Activated CD4-positive, alpha-beta T cell treated with anti-CD3 and anti-CD28 coated beads, Interleukin-2, amount 50 U/mL, for 16 hours (primary cell): ENCODE results near the gene GSC2.
"Not testable (repeated sequence)": the region's sequence is repeated elsewhere in the genome, so short reads cannot be mapped to it uniquely, and the experiment has no call there.

Source experiments
- DNase-seq: peaks from one replicate; pipeline ENCODE4 v3.0.0-alpha.2; 2020

GSC2 gene

GRCh38 chr22:19178065-19178656, 28.1 kb upstream of the GSC2 start:
- peak; percentile 32 for DNase-seq

GRCh38 chr22:19177164-19178064, 27.3 kb upstream of the GSC2 start:
- no peak for DNase-seq

GRCh38 chr22:19176732-19177131, 26.6 kb upstream of the GSC2 start:
- DNase-seq = no peak

GRCh38 chr22:19176175-19176643, 26.1 kb upstream of the GSC2 start:
- no peak for DNase-seq

- DNase-seq = no peak
Measured at GRCh38 chr22:19175602-19176174, 25.6 kb upstream of the GSC2 start.

GRCh38 chr22:19175026-19175601, 25.0 kb upstream of the GSC2 start:
- DNase-seq = no peak

- DNase-seq = no peak
Measured at GRCh38 chr22:19174106-19175025, 24.3 kb upstream of the GSC2 start.

- DNase-seq = no peak
Measured at GRCh38 chr22:19173047-19174035, 23.2 kb upstream of the GSC2 start.

GRCh38 chr22:19172213-19173046, 22.3 kb upstream of the GSC2 start:
- DNase-seq = no peak

GRCh38 chr22:19169947-19170318, 19.8 kb upstream of the GSC2 start:
- DNase-seq = no peak

- no peak for DNase-seq
Measured at GRCh38 chr22:19169002-19169946, 19.2 kb upstream of the GSC2 start.

- DNase-seq = no peak
Measured at GRCh38 chr22:19168088-19168890, 18.2 kb upstream of the GSC2 start.

GRCh38 chr22:19167106-19167869, 17.2 kb upstream of the GSC2 start:
- no peak for DNase-seq

GRCh38 chr22:19166421-19166820, 16.3 kb upstream of the GSC2 start:
- DNase-seq = no peak

- no peak for DNase-seq
Measured at GRCh38 chr22:19164425-19164824, 14.3 kb upstream of the GSC2 start.

- not testable (repeated sequence) for DNase-seq
Measured at GRCh38 chr22:19158649-19159048, 8.6 kb upstream of the GSC2 start.

GRCh38 chr22:19156109-19156508, 6.0 kb upstream of the GSC2 start:
- DNase-seq = not testable (repeated sequence)
